GM10266 (cell line): ENCODE results near the gene PRRG3.

Source experiments
- DNase-seq: peaks from one replicate; pipeline ENCODE4 v3.0.0; 2012; ENCODE audit errors: extremely low spot score
- TF ChIP-seq, protein P1 (sequence below): IDR thresholded peaks from 2 replicates; pipeline ENCODE4 v1.5.1; 2012; ENCODE audit warnings: mild to moderate bottlenecking, low read depth; ENCODE audit not compliant: control insufficient read depth, insufficient read depth; ENCODE audit errors: missing control alignments

The PRRG3 gene

DNA sequence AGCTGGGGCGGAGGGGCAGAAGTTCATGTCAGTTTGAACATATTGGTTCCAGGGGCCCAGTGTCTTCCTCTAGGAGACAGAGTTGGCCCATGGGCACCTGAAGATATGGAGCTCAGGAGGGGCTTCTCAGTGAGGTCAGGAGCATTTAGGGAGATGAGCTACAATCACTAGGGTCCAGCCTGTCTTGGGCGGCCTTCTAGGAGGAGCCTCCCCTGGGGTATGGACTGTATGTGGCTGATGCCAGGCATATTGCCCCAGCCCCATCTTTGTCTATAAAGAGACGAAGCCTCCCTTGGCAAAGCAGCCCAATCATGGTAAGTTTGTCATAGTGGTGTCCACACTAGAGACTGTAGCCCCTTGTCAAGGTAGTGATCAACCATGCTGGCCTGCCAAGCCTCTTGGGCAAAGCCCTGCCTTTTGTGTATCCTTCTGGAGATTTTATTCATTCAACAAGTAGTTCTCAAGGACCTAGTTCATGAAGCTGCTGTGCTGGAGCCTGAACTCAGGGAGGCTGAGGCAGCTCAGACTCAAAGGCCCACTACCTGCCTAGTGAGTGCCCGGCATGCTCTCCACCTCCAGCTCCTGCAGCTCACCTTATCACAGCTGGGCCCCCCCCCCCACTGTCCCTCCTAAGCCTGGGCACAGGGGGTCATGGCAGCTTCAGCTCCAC, 33.9 kb downstream of the PRRG3 start:
- no peak for DNase-seq

DNA sequence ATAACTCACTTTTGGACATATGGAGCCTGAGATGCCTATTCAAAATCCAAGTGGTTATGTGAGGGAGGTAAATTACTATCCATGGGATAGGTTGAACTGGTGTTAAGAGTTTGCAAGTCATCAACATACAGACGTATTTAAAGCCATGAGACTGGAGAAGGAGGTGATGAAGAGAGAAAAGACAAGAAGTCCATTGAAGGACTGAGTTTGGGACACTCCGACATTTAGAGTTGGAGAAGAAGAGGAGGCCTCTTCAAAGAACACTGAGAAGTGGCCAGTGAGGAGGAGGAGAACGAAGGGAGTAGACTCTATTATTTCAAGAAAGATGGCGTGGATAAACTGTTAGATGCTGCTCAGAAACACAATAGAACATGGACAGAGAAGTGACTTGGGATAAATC, 39.2 kb downstream of the PRRG3 start, which contains the start of gene CNGA2:
Gene CNGA2 (plus strand): TSS at position 301 of the 400 bp plus-strand sequence. CDS start 3,738 bp downstream, outside the sequence.
- no peak for DNase-seq
- TF ChIP-seq, protein P1, sequence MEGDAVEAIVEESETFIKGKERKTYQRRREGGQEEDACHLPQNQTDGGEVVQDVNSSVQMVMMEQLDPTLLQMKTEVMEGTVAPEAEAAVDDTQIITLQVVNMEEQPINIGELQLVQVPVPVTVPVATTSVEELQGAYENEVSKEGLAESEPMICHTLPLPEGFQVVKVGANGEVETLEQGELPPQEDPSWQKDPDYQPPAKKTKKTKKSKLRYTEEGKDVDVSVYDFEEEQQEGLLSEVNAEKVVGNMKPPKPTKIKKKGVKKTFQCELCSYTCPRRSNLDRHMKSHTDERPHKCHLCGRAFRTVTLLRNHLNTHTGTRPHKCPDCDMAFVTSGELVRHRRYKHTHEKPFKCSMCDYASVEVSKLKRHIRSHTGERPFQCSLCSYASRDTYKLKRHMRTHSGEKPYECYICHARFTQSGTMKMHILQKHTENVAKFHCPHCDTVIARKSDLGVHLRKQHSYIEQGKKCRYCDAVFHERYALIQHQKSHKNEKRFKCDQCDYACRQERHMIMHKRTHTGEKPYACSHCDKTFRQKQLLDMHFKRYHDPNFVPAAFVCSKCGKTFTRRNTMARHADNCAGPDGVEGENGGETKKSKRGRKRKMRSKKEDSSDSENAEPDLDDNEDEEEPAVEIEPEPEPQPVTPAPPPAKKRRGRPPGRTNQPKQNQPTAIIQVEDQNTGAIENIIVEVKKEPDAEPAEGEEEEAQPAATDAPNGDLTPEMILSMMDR: no peak

More for the DNA sequence above, 33.9 kb downstream of the PRRG3 start:
- TF ChIP-seq, protein P1: no peak

DNA sequence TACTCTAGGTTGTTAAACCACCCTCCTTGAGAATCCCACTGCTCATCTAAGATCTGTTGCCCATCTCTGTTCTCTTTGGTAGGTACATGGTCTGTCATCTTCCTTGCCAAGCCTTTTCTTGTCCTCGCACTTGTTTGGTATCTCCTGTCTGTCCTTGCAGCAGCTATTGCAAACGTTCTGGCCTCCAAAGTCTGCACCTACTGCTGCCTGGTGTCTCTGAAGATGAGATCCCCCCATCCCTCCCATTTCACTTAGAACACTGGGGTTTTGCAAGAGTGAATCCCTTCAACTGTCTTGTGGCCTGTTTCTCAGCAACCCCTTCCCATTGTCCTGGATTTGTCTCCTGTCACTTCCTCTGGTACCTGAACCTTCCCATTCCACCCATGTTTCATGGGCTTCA, 40.0 kb downstream of the PRRG3 start:
- no peak for DNase-seq
- TF ChIP-seq, protein P1: no peak

DNA sequence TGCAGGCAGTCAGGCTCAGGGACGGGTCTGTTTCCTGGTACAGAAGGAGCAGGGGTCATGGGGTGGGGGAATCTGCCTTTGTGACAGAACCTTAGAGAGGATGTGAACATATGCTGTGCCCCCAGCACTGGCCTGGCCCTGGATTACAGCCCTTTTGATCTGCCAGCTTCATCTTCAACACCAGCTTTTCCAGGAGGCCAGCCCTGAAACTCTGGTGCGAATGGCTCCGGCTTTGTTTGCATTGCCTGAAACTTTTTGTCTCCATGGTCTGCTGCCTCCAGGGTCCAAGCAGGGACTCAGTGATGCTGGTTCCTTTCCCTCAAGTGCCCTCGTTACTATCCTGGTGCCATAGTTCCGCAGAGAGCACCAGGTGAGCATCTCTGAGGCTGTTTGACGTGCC, 41.4 kb downstream of the PRRG3 start:
- no peak for DNase-seq
- TF ChIP-seq, protein P1: no peak

DNA sequence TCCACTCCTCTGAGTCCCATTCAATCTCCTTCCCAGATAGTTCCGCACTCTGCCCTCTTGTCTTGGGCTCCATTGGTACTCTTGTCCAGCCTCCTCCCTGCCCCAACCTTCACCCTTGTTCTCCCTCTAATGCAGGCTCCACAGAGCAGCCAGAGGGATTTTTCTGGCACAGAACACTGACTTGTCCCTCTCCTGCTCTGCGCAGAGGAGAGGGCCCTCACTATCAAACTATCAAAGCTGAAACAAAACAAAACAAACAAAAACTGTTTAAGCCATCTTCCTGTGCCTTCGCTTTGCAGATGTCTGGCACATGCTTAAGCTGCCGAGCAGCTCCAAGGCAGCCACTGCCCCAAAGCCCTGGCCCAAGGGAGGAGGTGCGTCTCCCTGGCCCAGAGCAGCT, 42.2 kb downstream of the PRRG3 start:
- no peak for DNase-seq
- TF ChIP-seq, protein P1: no peak

DNA sequence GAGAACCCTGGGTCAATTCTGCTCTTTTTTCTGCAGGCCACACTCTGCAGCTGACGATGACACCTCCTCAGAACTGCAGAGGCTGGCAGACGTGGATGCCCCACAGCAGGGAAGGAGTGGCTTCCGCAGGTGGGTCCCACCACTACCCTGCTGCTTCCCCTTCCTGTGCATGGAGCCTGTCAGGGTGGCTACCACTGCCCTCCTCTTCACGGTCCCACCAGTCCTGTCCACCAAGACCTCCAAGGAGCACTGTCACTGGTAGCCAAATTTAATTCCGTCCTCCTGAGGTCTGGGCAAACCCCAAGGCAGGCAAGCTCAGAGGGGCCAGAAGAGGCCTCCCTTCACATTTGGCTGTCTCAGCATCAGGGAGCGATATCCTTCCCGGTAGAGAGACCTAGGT, 43.5 kb downstream of the PRRG3 start:
- TF ChIP-seq, protein P1: no peak
- DNase-seq: no peak

DNA sequence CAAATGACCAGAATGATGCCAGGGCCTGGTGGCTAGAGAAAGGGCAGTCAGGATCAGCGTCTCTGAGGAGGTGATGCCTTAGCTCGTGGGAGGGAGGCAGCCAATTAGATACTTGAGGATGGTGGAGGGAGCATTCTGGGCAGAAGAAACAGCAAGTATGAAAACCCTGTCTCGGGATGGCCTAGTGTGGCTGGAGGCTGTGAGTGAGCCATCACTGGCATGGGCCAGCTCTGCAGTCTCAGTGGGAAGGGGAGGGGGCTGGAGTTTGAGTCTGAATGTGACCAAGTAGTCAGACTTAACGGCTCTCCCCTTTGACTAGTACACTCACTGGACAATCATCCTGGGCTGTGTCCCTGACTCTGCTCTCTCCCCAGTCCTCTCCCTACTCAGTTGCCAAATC, 46.3 kb downstream of the PRRG3 start:
- DNase-seq: no peak
- TF ChIP-seq, protein P1: no peak
